ENCODE data around the gene DLGAP5.

DNA sequence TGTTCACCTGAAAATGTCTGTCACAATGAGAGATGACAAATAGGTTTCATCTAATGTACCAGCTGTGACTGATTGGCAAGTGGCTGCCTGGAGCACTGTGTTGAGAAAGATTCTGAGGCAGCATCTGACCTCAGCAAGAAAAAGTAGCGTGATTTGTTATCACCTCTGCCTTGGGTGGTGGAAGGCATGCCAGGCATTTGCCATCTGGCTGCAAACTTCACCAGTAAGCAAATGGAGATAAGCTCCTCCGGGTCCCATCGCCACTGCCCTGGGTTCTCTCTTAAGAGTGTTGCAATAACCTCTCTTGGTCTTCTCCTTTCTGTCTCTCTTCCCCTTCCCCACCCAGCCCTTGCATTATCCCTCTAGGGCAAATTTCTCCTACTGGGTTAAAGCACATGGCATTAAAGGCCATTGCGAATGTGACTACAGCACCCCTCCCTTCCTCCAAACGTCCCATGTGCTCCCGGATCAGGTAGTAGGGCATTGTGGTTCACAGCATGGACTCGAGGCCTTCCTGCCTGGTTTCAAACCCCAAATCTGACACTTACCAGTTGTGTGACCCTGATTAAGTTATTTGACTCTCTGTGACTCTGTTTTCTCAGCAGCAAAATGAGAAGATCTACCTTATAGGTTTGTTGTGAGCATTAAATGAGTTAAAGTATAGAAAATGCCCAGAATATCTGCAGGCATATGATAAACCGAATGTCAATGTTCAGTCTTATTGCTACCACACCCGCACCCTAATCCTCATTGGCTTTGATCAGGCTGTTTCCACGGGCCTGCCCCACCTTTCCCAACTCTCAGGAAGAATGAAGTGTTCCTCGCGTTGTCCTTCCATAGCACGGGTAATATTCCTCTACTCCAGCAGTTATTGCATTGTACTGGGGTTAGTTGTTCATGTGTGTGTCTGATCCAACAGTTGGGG, 70.6 kb downstream of the DLGAP5 start:
- TF ChIP-seq, protein P1, sequence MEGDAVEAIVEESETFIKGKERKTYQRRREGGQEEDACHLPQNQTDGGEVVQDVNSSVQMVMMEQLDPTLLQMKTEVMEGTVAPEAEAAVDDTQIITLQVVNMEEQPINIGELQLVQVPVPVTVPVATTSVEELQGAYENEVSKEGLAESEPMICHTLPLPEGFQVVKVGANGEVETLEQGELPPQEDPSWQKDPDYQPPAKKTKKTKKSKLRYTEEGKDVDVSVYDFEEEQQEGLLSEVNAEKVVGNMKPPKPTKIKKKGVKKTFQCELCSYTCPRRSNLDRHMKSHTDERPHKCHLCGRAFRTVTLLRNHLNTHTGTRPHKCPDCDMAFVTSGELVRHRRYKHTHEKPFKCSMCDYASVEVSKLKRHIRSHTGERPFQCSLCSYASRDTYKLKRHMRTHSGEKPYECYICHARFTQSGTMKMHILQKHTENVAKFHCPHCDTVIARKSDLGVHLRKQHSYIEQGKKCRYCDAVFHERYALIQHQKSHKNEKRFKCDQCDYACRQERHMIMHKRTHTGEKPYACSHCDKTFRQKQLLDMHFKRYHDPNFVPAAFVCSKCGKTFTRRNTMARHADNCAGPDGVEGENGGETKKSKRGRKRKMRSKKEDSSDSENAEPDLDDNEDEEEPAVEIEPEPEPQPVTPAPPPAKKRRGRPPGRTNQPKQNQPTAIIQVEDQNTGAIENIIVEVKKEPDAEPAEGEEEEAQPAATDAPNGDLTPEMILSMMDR (IDR thresholded peaks at IDR 0.05; ENCODE audit: insufficient read depth, low read length, poor library complexity, severe bottlenecking): no peak
- TF ChIP-seq EZH2phosphoT487 (conservative IDR thresholded peaks at IDR 0.05; ENCODE audit: low read length): no peak
